Measurements from ENCODE around the gene UBE2I.

GRCh38 chr16:1333149-1333812, 23.8 kb downstream of the UBE2I start, which contains the start of gene BAIAP3:
- TF ChIP-seq CTCF (IDR thresholded peaks at IDR 0.05) (no peak), POLR2A (IDR thresholded peaks at IDR 0.05) (no peak)
